SU-DHL-6 (cell line): Measurements from ENCODE around the gene VAT1.

ENCODE experiments used
- EZH2phosphoT487 ChIP-seq: fragments of 200-600 bp; sonication (generic), shearing (Covaris generic); conservative IDR thresholded peaks from 2 replicates; pipeline ENCODE4 v1.6.1; 2018; ENCODE audit warnings: mild to moderate bottlenecking, antibody characterized with exemption, low read length, moderate library complexity, mixed read lengths
- TF ChIP-seq, protein P1 (sequence below): fragments of 200-600 bp; sonication (generic); IDR thresholded peaks from one replicate; pipeline ENCODE4 v1.5.1; 2017; ENCODE audit warnings: antibody characterized with exemption, mild to moderate bottlenecking, low read length, moderate library complexity; ENCODE audit not compliant: insufficient read depth, poor library complexity, severe bottlenecking

DNA sequence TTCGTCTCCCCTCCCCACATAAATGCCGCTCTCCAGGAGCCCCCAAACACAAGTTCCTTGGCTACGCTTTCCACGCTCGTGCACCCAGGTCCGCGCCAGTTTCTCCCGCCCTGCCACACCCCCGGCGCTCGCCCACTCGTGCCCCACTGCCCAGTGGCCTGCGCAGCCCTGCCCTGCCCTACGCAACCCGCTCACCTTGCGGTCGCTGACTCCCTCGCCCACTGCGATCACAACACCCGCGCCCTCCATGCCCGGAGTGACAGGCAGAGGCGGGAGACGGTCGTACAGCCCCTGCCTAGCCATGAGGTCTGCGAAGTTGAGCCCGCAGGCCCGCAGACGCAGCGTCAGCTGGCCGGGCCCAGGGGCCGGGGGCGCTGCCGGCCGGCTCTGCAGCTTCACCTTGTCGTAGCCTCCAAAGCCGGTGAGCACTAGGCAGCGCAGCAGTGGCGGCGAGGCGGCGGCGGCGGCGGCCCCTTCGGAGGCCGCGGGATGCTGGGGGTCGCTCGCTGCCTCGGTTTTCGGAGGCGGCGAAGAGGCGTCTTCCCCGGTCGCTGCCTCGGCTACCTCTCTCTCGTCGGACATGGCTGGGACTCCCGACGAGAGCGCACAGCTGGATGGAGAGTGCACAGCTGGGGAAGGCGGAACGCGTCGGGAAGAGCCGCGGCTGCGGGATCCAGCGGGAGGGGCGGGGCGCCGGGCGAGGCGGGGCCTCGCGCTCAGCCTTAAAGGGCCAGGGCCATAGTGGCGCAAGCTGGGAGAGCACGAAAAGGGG, at the start of gene VAT1:
- TF ChIP-seq, protein P1, sequence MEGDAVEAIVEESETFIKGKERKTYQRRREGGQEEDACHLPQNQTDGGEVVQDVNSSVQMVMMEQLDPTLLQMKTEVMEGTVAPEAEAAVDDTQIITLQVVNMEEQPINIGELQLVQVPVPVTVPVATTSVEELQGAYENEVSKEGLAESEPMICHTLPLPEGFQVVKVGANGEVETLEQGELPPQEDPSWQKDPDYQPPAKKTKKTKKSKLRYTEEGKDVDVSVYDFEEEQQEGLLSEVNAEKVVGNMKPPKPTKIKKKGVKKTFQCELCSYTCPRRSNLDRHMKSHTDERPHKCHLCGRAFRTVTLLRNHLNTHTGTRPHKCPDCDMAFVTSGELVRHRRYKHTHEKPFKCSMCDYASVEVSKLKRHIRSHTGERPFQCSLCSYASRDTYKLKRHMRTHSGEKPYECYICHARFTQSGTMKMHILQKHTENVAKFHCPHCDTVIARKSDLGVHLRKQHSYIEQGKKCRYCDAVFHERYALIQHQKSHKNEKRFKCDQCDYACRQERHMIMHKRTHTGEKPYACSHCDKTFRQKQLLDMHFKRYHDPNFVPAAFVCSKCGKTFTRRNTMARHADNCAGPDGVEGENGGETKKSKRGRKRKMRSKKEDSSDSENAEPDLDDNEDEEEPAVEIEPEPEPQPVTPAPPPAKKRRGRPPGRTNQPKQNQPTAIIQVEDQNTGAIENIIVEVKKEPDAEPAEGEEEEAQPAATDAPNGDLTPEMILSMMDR: no peak
- no peak for TF ChIP-seq EZH2phosphoT487
